Raji (cell line): ENCODE results near the gene CDK6.

Experiments used
- POLR2A ChIP-seq: IDR thresholded peaks from 2 replicates; pipeline ENCODE4 v1.6.1; 2011; ENCODE audit warnings: low read depth, low read length, control low read depth; ENCODE audit not compliant: insufficient read depth

Gene CDK6

DNA sequence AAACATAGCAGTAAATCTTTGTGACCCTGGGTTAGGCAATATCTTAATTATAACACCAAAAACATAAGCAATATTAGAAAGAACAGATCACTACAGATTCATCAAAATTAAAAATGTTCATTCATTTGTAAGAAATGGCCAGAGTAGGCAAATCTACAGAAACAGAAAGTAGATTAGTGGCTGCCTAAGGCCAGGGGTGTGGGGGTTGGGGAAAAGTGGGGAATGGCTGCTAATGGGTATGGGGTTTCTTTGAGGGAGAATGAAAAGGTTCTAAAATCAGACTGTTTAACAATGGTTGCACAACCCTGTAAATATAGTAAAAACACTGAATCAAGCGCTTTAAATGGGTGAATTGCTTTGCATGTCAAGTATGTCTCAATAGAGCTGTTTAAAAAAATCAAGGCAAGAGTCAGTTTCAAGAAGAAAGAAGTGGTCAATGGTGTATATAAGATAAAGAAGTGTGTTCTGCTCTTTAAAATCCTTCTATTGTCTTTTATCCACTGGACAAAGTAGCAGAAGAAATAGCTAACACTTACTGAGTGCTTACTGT lies 42.6 kb downstream of the CDK6 start:
- TF ChIP-seq POLR2A = no peak

DNA sequence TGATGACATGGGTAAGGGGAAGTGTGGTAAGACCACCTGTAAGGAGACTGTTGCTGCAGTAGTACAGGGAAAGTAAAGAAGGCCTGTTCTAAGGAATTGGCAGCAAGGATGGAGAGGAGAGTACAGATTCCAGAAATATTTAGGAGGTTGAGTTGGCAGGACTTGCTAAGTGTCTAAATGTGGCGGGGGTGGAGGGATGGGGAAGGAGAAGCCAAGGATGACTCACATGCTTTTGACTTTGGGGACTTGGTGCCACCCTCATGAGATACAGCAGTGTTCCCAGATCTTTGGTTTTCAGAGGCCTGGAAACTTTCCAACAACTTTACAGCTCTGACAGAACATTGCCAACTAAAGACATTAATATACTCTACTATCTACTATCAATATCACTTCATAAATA lies 45.4 kb downstream of the CDK6 start:
- no peak for TF ChIP-seq POLR2A

GRCh38 chr7:92788559-92789183 lies 47.7 kb downstream of the CDK6 start:
- no peak for TF ChIP-seq POLR2A

- TF ChIP-seq POLR2A = no peak
These were observed 50.5 kb downstream of the CDK6 start for GRCh38 chr7:92785923-92786322.

DNA sequence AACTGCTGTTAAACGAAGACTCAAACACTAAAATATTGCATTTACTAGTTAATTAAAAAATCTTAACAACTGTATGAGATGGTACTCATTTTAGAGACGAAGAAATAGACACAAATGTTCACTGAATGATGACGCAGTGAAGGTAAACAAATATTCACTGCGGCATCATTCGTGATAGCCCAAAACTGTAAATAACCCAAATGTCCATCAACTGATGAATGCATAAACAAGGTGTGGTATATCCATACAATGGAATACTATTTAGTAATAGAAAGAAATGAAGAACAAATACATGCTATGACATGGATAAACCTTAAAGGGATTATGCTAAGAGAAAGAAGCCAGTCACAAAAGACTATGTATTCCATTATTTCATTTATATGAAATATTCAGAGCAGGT lies 51.4 kb downstream of the CDK6 start:
- no peak for TF ChIP-seq POLR2A

DNA sequence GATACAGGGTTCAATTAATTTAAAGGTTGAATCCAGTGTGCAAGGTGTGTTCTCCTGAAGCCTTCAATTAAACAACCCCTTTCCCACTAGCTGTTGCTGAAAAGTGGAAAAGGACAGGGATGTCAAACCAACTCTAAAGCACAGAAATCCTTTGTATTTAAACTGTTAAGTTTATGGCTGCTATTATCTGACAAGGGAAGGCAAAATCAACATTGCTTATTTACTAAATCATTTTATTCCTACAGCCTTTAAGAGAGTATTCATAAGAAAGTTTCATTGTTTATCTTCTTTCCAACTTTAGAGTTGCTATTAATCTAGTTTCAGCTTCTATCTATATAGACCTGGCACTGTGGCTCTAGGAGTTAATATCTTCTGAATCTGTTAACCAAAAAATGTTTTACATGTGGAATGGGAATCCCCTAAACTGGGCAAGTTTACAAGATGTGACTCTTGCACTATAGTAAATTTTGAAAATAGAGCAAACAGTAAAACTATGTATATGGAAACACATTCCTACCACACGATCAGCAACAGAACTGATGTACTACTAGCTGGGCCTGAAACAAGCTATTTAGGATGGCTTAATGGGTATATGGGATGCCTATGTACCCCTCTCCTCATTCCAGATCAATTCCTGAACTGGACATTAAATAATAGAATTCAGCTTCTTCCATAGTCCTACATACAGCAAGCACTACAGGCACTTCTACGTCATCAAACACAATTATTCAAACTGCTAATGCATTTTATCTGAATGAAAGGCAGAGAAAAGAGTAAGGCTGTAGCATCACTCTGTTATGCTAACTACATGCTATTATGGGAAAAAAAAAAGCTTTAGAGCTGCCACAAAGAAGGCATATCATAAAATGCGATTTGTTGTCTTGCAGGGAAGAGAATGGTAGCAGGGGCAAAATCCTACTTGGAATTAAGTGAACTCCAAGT lies 52.8 kb downstream of the CDK6 start:
- TF ChIP-seq POLR2A = no peak

GRCh38 chr7:92782855-92783254 lies 53.5 kb downstream of the CDK6 start:
- TF ChIP-seq POLR2A = no peak

DNA sequence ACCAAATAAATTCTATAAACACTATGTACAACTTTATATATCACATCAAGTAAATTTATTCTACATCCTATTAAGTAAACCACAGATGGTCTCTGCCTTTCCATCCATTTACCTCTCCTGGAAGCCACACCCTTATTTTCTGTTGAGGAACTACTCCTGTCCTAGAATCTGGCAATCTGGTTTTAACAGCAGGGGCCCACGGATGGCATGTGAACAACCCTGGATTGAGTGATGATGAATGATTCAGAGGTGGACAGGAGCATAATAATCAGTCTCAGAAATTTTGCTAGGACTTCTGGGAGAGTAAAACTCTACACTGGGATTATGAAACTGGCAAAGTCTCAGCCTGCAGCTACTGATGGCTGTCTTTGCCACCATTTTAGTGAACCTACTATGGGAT lies 54.1 kb downstream of the CDK6 start:
- no peak for TF ChIP-seq POLR2A

GRCh38 chr7:92781117-92781720 lies 55.2 kb downstream of the CDK6 start:
- no peak for TF ChIP-seq POLR2A

DNA sequence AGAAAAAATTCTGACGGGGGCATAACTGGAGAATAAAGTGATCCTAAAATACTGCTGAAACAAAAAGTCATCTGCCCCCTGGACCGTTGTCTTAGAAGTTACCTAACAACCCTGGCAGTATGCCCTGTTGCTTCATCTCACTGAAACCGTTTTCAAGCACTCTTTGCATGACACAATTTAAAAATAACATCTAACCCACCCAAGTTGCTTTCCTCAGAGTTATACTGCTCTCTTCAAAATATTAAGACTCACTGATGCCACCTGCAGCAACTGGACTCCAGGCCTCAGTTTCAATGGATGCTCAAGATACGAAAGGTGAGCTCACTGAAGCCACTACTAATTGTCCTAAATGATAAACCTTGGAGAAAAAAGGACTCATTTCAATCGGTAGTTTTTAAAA lies 57.4 kb downstream of the CDK6 start:
- no peak for TF ChIP-seq POLR2A

GRCh38 chr7:92777993-92778392 lies 58.4 kb downstream of the CDK6 start:
- TF ChIP-seq POLR2A = no peak

GRCh38 chr7:92773808-92774207 lies 62.6 kb downstream of the CDK6 start:
- no peak for TF ChIP-seq POLR2A

- no peak for TF ChIP-seq POLR2A
These were observed 66.5 kb downstream of the CDK6 start for GRCh38 chr7:92769844-92770243.

DNA sequence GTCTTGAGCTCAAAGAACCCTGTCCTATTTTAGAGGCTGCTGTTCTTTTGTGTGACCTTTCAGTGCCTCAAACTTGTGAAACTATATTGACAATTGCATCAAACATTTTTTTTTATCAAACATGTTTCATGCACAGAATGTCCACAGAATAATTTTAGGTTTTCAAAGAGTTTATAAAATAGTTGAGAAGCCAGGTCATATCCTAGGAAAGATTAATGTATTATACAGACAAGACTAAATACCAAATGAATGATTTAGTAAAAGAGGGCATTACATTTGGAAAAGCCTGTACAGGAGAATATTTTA lies 67.0 kb downstream of the CDK6 start:
- no peak for TF ChIP-seq POLR2A

- no peak for TF ChIP-seq POLR2A
These were observed 67.6 kb downstream of the CDK6 start for GRCh38 chr7:92768501-92769393.
